Fibroblast of lung (primary cell): ENCODE results near the gene KCND3. TPM values are rescaled to one million over a fixed set of nuclear protein-coding genes. Genes with fewer than 3 reads are reported as not detected.

ENCODE experiments used
- DNase-seq, 2 donors: peaks; one replicate each; pipeline versions ENCODE4 v3.0.0 to v3.0.0-alpha.2; 2010; ENCODE audit warnings: low read depth in 2 of 2
- H2AFZ ChIP-seq: 2 replicates; pipeline ENCODE4 v1.5.1; 2012; ENCODE audit warnings: low read length, control low read depth, inconsistent platforms
- H3K27ac ChIP-seq: 2 replicates; pipeline ENCODE4 v1.5.1; 2011; ENCODE audit warnings: low read length, control low read depth; ENCODE audit not compliant: insufficient read depth
- H3K27me3 ChIP-seq: 2 replicates; pipeline ENCODE4 v1.5.1; 2011; ENCODE audit warnings: mild to moderate bottlenecking, low read length; ENCODE audit not compliant: control insufficient read depth, insufficient read depth
- H3K36me3 ChIP-seq: 2 replicates; pipeline ENCODE4 v1.5.1; 2011; ENCODE audit warnings: low read length; ENCODE audit not compliant: control insufficient read depth, insufficient read depth
- H3K4me1 ChIP-seq: 2 replicates; pipeline ENCODE4 v1.5.1; 2011; ENCODE audit warnings: low read length; ENCODE audit not compliant: control insufficient read depth, insufficient read depth; ENCODE audit errors: extremely low read depth
- H3K4me2 ChIP-seq: 2 replicates; pipeline ENCODE4 v1.5.1; 2011; ENCODE audit warnings: low read length, control low read depth; ENCODE audit not compliant: insufficient read depth; ENCODE audit errors: extremely low read depth
- H3K4me3 ChIP-seq, 4 experiments: fragments of 200-600 bp in 1 of 4; sonication (generic) in 1 of 4; replicated peaks in 1 of 4; 2 replicates each; pipeline ENCODE4 v1.5.1; 2011 to 2016; ENCODE audit warnings: low read length in 4 of 4, low read depth in 3 of 4, mild to moderate bottlenecking in 3 of 4, control low read depth in 2 of 4, inconsistent platforms in 1 of 4, mixed read lengths in 1 of 4; ENCODE audit not compliant: insufficient read depth in 1 of 4; ENCODE audit errors: control extremely low read depth in 1 of 4
- H3K79me2 ChIP-seq: 2 replicates; pipeline ENCODE4 v1.5.1; 2012; ENCODE audit warnings: mild to moderate bottlenecking, low read length, inconsistent platforms; ENCODE audit not compliant: control insufficient read depth, insufficient read depth
- H3K9ac ChIP-seq: 2 replicates; pipeline ENCODE4 v1.5.1; 2011; ENCODE audit warnings: mild to moderate bottlenecking, low read length, control low read depth; ENCODE audit not compliant: insufficient read depth
- H3K9me3 ChIP-seq: 2 replicates; pipeline ENCODE4 v1.5.1; 2012; ENCODE audit warnings: low read depth, low read length; ENCODE audit not compliant: control insufficient read depth, insufficient read depth
- H4K20me1 ChIP-seq: 2 replicates; pipeline ENCODE4 v1.5.1; 2011; ENCODE audit warnings: low read length; ENCODE audit not compliant: control insufficient read depth, insufficient read depth; ENCODE audit errors: extremely low read depth
- CTCF ChIP-seq, 2 donors: IDR thresholded peaks in 1 of 2; conservative IDR thresholded peaks in 1 of 2; 1 replicate in 1 of 2; 2 replicates in 1 of 2; pipeline ENCODE4 v1.5.1; 2011 to 2012; ENCODE audit warnings: low read length in 2 of 2, control low read depth in 1 of 2, inconsistent platforms in 1 of 2, low read depth in 1 of 2, mild to moderate bottlenecking in 1 of 2
- EZH2 ChIP-seq: IDR thresholded peaks from 2 replicates; pipeline ENCODE4 v1.5.1; 2012; ENCODE audit warnings: low read length, control low read depth, mild to moderate bottlenecking; ENCODE audit errors: missing control alignments
- polyA plus RNA-seq, 2 donors: library from polyadenylated mRNA; depleted of rRNA in 1 of 2; stranded (reverse) in 1 of 2; unstranded in 1 of 2; fragments of >200 nt; gene quantifications; 2 replicates each; pipeline ENCODE4 v1.2.1, GENCODE V29; 2011 to 2012; ENCODE audit warnings: missing spikeins in 1 of 2
- total RNA-seq: library from RNA; depleted of rRNA; stranded (reverse); fragments of >200 nt; gene quantifications from 2 replicates; pipeline ENCODE4 v1.2.1, GENCODE V29; 2014

The KCND3 gene
- total and polyA plus RNA-seq, 2 donors (not counting 1 experiment from before 2014, with no cell fraction given): 0.66 to 9.3 TPM

GRCh38 chr1:111878649-111879048 is 110.8 kb downstream of the KCND3 start:
- Histone ChIP-seq H3K79me2 (no peaks in the 10 kb centered on the region), H3K4me2 (no peak overlapping the region), H3K9ac (no peak overlapping the region), H3K4me1 (no peaks in the 10 kb centered on the region), H2AFZ (no peak overlapping the region), H3K9me3 (no peaks in the 10 kb centered on the region), H4K20me1 (no peaks in the 10 kb centered on the region), H3K36me3 (no peaks in the 10 kb centered on the region), H3K4me3 (no peak overlapping the region), H3K27ac (peak overlapping the region; percentile 49), H3K27me3 (no peaks in the 10 kb centered on the region)
- DNase-seq: no peak
- TF ChIP-seq EZH2 (no peak), CTCF (conservative IDR thresholded peaks at IDR 0.05 in 1 of 2, IDR thresholded peaks at IDR 0.05 in 1 of 2; ENCODE audit: low read depth in 1 of 2, low read length in 2 of 2) (no peak)

DNA sequence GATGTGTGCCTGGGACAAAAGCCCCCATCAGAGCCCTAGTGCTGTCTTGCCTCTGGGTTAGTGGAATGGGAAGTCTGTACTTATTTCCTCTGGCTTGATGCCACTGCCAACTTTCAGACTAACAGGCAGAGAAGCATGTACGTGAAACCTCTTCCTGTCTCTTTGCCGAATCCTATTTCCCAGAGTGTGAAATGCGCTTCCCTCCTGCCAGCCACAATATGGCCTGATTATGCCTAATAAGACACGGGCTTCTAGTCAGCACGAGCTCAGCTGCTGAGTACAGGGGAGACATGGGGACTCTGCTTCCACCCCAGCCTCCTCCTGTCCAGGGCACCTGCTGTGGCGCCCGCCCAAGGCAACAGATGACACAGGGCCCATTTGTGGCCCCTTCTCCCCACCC is 111.4 kb downstream of the KCND3 start:
- no peak overlapping the region for H3K4me2 ChIP-seq
- no peaks in the 10 kb centered on the region for H3K27me3 ChIP-seq
- no peak for DNase-seq
- H3K4me3 ChIP-seq: no peak overlapping the region
- H3K4me1 ChIP-seq: no peaks in the 10 kb centered on the region
- TF ChIP-seq EZH2: no peak
- TF ChIP-seq CTCF (conservative IDR thresholded peaks at IDR 0.05 in 1 of 2, IDR thresholded peaks at IDR 0.05 in 1 of 2; ENCODE audit: low read depth in 1 of 2, low read length in 2 of 2): no peak
- H3K9ac ChIP-seq: no peak overlapping the region
- H3K36me3 ChIP-seq: no peaks in the 10 kb centered on the region
- H3K27ac ChIP-seq: no peak overlapping the region
- no peaks in the 10 kb centered on the region for H4K20me1 ChIP-seq
- H3K9me3 ChIP-seq: no peaks in the 10 kb centered on the region
- no peak overlapping the region for H2AFZ ChIP-seq
- H3K79me2 ChIP-seq: no peaks in the 10 kb centered on the region

GRCh38 chr1:111876631-111877030 is 112.8 kb downstream of the KCND3 start:
- no peak for TF ChIP-seq CTCF (conservative IDR thresholded peaks at IDR 0.05 in 1 of 2, IDR thresholded peaks at IDR 0.05 in 1 of 2; ENCODE audit: low read depth in 1 of 2, low read length in 2 of 2)
- Histone ChIP-seq H3K79me2 (no peaks in the 10 kb centered on the region), H4K20me1 (no peaks in the 10 kb centered on the region), H3K36me3 (no peaks in the 10 kb centered on the region), H3K4me2 (no peak overlapping the region), H3K4me1 (no peaks in the 10 kb centered on the region), H3K27me3 (no peaks in the 10 kb centered on the region), H2AFZ (no peak overlapping the region), H3K9me3 (no peaks in the 10 kb centered on the region), H3K9ac (no peak overlapping the region), H3K27ac (no peak overlapping the region), H3K4me3 (no peak overlapping the region)
- no peak for DNase-seq
